Hepatocyte (in vitro differentiated cells): Measurements from ENCODE around the gene CTNNA1. TPM values are rescaled to one million over a fixed set of nuclear protein-coding genes. Genes with fewer than 3 reads are reported as not detected.

Experiments
- DNase-seq: peaks from one replicate; pipeline ENCODE4 v3.0.0-alpha.2; 2016; ENCODE audit warnings: low spot score
- H2AFZ ChIP-seq: fragments of 200-600 bp; sonication (generic); 2 replicates; pipeline ENCODE4 v1.6.0; 2016; ENCODE audit warnings: antibody characterized with exemption, mild to moderate bottlenecking
- H3K27ac ChIP-seq: fragments of 200-600 bp; sonication (generic); 2 replicates; pipeline ENCODE4 v1.5.1; 2016; ENCODE audit warnings: mild to moderate bottlenecking
- H3K27me3 ChIP-seq: fragments of 200-600 bp; sonication (generic); 2 replicates; pipeline ENCODE4 v1.6.1; 2016
- H3K36me3 ChIP-seq: fragments of 200-600 bp; sonication (generic); replicated peaks from 2 replicates; pipeline ENCODE4 v1.5.1; 2016; ENCODE audit warnings: low read depth; ENCODE audit not compliant: insufficient read depth
- H3K4me1 ChIP-seq: fragments of 200-600 bp; sonication (generic); 2 replicates; pipeline ENCODE4 v1.5.1; 2016; ENCODE audit warnings: mild to moderate bottlenecking, moderate library complexity; ENCODE audit not compliant: insufficient read depth
- H3K4me2 ChIP-seq: fragments of 200-600 bp; sonication (generic); 2 replicates; pipeline ENCODE4 v1.6.0; 2016
- H3K4me3 ChIP-seq: fragments of 200-600 bp; sonication (generic); 2 replicates; pipeline ENCODE4 v1.5.1; 2016; ENCODE audit warnings: mild to moderate bottlenecking
- H3K79me2 ChIP-seq: fragments of 200-600 bp; sonication (generic); 2 replicates; pipeline ENCODE4 v1.6.0; 2017; ENCODE audit warnings: mild to moderate bottlenecking
- H3K9me2 ChIP-seq: fragments of 200-600 bp; sonication (generic); replicated peaks from 2 replicates; pipeline ENCODE4 v1.6.0; 2017; ENCODE audit warnings: mild to moderate bottlenecking; ENCODE audit not compliant: insufficient read depth
- H3K9me3 ChIP-seq: fragments of 200-600 bp; sonication (generic); 2 replicates; pipeline ENCODE4 v1.5.1; 2016; ENCODE audit warnings: low read depth, mild to moderate bottlenecking
- H4K20me1 ChIP-seq: fragments of 200-600 bp; sonication (generic); 2 replicates; pipeline ENCODE4 v1.6.0; 2016; ENCODE audit warnings: mild to moderate bottlenecking; ENCODE audit not compliant: insufficient read depth, poor library complexity, severe bottlenecking
- EZH2 ChIP-seq: fragments of 200-600 bp; sonication (generic); IDR thresholded peaks from 2 replicates; pipeline ENCODE4 v1.6.1; 2016; ENCODE audit warnings: antibody characterized with exemption, mild to moderate bottlenecking, borderline replicate concordance
- EZH2phosphoT487 ChIP-seq: fragments of 200-600 bp; sonication (generic); IDR thresholded peaks from one replicate; pipeline ENCODE4 v1.6.1; 2018; ENCODE audit warnings: antibody characterized with exemption, mild to moderate bottlenecking, low read depth, moderate library complexity; ENCODE audit not compliant: unreplicated experiment, severe bottlenecking
- WGBS: methylation state at CpG from one replicate; pipeline ENCODE4 v1.1.6; 2016; ENCODE audit warnings: low lambda C conversion rate; ENCODE audit errors: missing lambda C conversion rate; 5-methylcytosine and 5-hydroxymethylcytosine counted together
- polyA plus RNA-seq: library from polyadenylated mRNA; unstranded; fragments of >200 nt; fragmentation: Nextera tagmentation; extraction: Ambion mirVana; gene quantifications from 2 replicates; pipeline ENCODE4 v1.2.1, GENCODE V29; 2016
- total RNA-seq: library from RNA; depleted of rRNA; stranded (reverse); fragments of >200 nt; gene quantifications from 2 replicates; pipeline ENCODE4 v1.2.3, GENCODE V29; 2014
- TF ChIP-seq, protein P1 (sequence below): fragments of 200-600 bp; sonication (generic); IDR thresholded peaks from 2 replicates; pipeline ENCODE4 v1.5.1; 2016; ENCODE audit warnings: antibody characterized with exemption, mild to moderate bottlenecking; ENCODE audit not compliant: poor library complexity

Gene CTNNA1
- total and polyA plus RNA-seq, 2 experiments from 2014 or later, result 152 to 349 TPM

DNA sequence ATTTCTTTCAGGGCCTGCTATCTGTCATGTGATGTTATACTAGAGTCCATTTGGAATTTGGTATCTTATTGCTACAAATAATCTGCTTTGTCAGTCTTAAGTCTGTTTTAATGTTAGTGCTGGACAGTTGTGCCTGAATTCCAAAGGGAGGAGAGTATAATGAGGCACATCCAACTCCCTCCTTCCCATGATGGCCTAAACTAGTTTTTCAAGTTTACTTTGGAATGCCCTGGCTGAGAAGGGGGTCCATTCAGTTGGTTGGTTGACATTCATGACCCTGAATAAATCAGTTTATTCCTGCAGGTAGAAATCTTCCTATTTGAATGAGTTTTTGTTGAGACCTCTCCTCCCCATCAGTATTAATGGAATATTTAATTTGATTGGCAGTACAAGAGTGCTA, 131.3 kb downstream of the CTNNA1 start:
- Histone ChIP-seq H3K27me3 (no peaks in the 10 kb centered on the region), H3K4me2 (no peak overlapping the region), H3K4me1 (no peaks in the 10 kb centered on the region), H4K20me1 (peaks cover 66% of the 10 kb centered on the region), H3K9me3 (no peaks in the 10 kb centered on the region), H3K9me2 (no peaks in the 10 kb centered on the region), H3K36me3 (no peaks in the 10 kb centered on the region), H3K27ac (no peak overlapping the region), H3K79me2 (peaks cover 72% of the 10 kb centered on the region), H2AFZ (no peak overlapping the region), H3K4me3 (no peak overlapping the region)
- no peak for DNase-seq
- TF ChIP-seq, protein P1, sequence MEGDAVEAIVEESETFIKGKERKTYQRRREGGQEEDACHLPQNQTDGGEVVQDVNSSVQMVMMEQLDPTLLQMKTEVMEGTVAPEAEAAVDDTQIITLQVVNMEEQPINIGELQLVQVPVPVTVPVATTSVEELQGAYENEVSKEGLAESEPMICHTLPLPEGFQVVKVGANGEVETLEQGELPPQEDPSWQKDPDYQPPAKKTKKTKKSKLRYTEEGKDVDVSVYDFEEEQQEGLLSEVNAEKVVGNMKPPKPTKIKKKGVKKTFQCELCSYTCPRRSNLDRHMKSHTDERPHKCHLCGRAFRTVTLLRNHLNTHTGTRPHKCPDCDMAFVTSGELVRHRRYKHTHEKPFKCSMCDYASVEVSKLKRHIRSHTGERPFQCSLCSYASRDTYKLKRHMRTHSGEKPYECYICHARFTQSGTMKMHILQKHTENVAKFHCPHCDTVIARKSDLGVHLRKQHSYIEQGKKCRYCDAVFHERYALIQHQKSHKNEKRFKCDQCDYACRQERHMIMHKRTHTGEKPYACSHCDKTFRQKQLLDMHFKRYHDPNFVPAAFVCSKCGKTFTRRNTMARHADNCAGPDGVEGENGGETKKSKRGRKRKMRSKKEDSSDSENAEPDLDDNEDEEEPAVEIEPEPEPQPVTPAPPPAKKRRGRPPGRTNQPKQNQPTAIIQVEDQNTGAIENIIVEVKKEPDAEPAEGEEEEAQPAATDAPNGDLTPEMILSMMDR, result no peak
- TF ChIP-seq EZH2phosphoT487 (no peak), EZH2 (no peak)

DNA sequence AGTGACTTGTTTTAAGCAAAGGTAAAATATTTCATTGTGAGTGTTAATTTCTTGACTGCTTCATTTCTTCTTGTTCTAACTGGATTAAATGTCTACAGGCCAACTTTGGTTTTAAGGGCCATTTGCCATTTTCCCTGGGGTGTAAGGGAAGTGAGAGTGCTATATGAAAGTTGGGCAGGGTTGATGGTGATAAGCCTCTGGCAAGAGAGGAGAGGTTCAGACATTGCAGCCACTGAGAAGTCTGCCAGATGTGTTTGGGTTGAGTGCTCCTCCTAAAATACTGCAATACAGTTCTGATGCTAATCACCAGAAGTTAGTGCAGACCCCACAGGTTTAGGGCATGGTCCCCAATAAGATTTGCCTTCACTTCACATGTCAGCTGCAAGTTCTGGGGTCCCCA, 136.8 kb downstream of the CTNNA1 start:
- Histone ChIP-seq H3K9me3 (no peaks in the 10 kb centered on the region), H3K9me2 (no peaks in the 10 kb centered on the region), H3K79me2 (peaks cover 21% of the 10 kb centered on the region), H3K4me2 (no peak overlapping the region), H4K20me1 (peaks cover 16% of the 10 kb centered on the region), H3K4me1 (no peaks in the 10 kb centered on the region), H3K4me3 (no peak overlapping the region), H2AFZ (no peak overlapping the region), H3K36me3 (peaks cover under 1% of the 10 kb centered on the region), H3K27me3 (no peaks in the 10 kb centered on the region), H3K27ac (no peak overlapping the region)
- DNase-seq, result no peak
- TF ChIP-seq EZH2phosphoT487 (no peak), EZH2 (no peak)
- TF ChIP-seq, protein P1, result no peak

DNA sequence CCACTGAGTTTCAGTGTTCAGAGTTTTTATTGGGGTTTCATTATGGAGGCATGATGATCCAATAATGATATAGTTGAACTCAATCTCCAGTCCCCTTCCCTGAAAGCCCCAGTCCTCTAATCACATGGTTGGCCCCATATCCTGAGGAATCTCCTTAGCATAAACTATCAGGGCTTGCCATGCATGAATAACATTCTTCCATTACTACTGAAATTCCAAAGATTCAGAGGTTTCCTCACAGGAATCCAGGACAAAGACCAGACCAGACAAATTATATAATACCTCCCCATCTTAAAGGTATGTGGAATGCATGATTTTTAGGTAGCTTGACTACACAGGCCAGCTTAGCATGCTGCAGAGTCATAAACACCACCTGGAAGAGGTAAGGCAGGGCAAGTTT, 137.4 kb downstream of the CTNNA1 start:
- no peak overlapping the region for H3K4me2 ChIP-seq
- H3K9me3 ChIP-seq, result no peaks in the 10 kb centered on the region
- H2AFZ ChIP-seq, result no peak overlapping the region
- no peak for DNase-seq
- no peak overlapping the region for H3K4me3 ChIP-seq
- peaks cover 16% of the 10 kb centered on the region for H4K20me1 ChIP-seq
- H3K36me3 ChIP-seq, result peaks cover 4% of the 10 kb centered on the region
- H3K79me2 ChIP-seq, result peaks cover 24% of the 10 kb centered on the region
- no peak overlapping the region for H3K27ac ChIP-seq
- no peaks in the 10 kb centered on the region for H3K9me2 ChIP-seq
- no peaks in the 10 kb centered on the region for H3K27me3 ChIP-seq
- H3K4me1 ChIP-seq, result no peaks in the 10 kb centered on the region
- TF ChIP-seq, protein P1, result no peak
- TF ChIP-seq EZH2 (no peak), EZH2phosphoT487 (no peak)

DNA sequence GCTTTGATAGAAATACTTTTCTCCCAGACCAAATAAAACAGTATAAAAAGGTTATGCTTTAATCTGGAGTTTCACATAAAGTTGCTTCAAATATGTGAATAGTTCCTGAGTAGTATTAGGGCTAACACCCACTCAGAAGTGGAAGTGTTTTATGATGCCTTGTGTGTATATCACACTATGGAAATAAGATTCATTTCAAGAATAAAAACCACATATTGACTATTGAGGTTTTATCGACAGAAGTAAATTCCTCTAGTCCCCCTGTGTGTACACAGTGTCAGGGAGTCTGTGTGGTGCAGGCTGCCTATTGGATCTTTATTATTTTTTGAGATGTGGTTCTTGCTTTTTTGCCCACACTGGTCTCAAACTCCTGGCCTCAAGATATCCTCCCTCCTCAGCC, 142.7 kb downstream of the CTNNA1 start:
- 85% methylated on average over 1 of the region's 1 CpG for WGBS
- H3K9me3 ChIP-seq, result no peaks in the 10 kb centered on the region
- H3K27ac ChIP-seq, result no peak overlapping the region
- H3K9me2 ChIP-seq, result no peaks in the 10 kb centered on the region
- TF ChIP-seq EZH2 (no peak), EZH2phosphoT487 (no peak)
- TF ChIP-seq, protein P1, result no peak
- no peak for DNase-seq
- no peak overlapping the region for H3K4me2 ChIP-seq
- H3K27me3 ChIP-seq, result no peaks in the 10 kb centered on the region
- H3K4me3 ChIP-seq, result no peak overlapping the region
- H4K20me1 ChIP-seq, result peaks cover 7% of the 10 kb centered on the region
- H3K79me2 ChIP-seq, result peaks cover 39% of the 10 kb centered on the region
- H2AFZ ChIP-seq, result no peak overlapping the region
- no peaks in the 10 kb centered on the region for H3K4me1 ChIP-seq
- H3K36me3 ChIP-seq, result peaks cover 4% of the 10 kb centered on the region
